HCT116 (cell line): ENCODE results near the gene CFAP298. TPM values are rescaled to one million over a fixed set of nuclear protein-coding genes. Genes with fewer than 3 reads are reported as not detected.

Experiments used
- ATAC-seq: fragments of 200-7000 bp; cut with Tn5 transposase; 2 replicates; pipeline ENCODE4 v1.9.1; 2020; ENCODE audit warnings: mild to moderate bottlenecking, moderate library complexity
- BruUV-seq: library from RNA; stranded (reverse); fragments of 400-500 nt; replicated peaks from 2 replicates; lab custom pipeline; 2021; lab: Mats Ljungman, UMichigan
- CTCF ChIA-PET: fragments of 300-600 bp; sonication (Branson Sonifier 250); formaldehyde crosslinking; loops from one replicate; lab custom pipeline; 2021; ENCODE audit warnings: antibody characterized with exemption; lab: Charles Lee
- POLR2A ChIA-PET: fragments of 300-600, 350-600 bp; sonication (Branson Sonifier 250); formaldehyde crosslinking; loops from one replicate; lab custom pipeline; 2021; ENCODE audit warnings: antibody characterized with exemption; lab: Charles Lee
- RAD21 ChIA-PET, 2 experiments: fragments of 300-600 bp; sonication (Branson Sonifier 250); formaldehyde crosslinking; loops; one replicate each; lab custom pipeline; 2023; ENCODE audit warnings: low total read pairs in 2 of 2; ENCODE audit not compliant: uncharacterized antibody in 2 of 2, unreplicated experiment in 2 of 2, low non-redundant PET in 1 of 2; lab: Charles Lee
- DNase-seq: peaks from one replicate; pipeline ENCODE4 v3.0.0-alpha.2; 2010; ENCODE audit warnings: low read depth, low spot score
- H2AFZ ChIP-seq: fragments of 200-600 bp; shearing (Covaris generic), sonication (generic); 2 replicates; pipeline ENCODE4 v1.6.1; 2017; ENCODE audit warnings: low read depth, mixed run types, mixed read lengths, antibody characterized with exemption, low read length; ENCODE audit not compliant: poor library complexity, severe bottlenecking
- H3K27ac ChIP-seq: 2 replicates; pipeline ENCODE4 v1.5.1; 2012; ENCODE audit warnings: low read depth, low read length
- H3K27me3 ChIP-seq: fragments of 200-600 bp; sonication (generic); 2 replicates; pipeline ENCODE4 v1.6.1; 2016; ENCODE audit warnings: mixed run types, low read length, mixed read lengths; ENCODE audit not compliant: insufficient read depth
- H3K36me3 ChIP-seq, 2 experiments: fragments of 200-500 bp in 1 of 2; fragments of 200-600 bp in 1 of 2; sonication (Bioruptor generic) in 1 of 2; sonication (generic) in 1 of 2; 2 replicates each; pipeline versions ENCODE4 v1.5.1 to v1.6.1; 2014 to 2016; ENCODE audit warnings: low read length in 2 of 2, inconsistent platforms in 1 of 2, mixed read lengths in 1 of 2, mixed run types in 1 of 2; ENCODE audit not compliant: insufficient read depth in 2 of 2, control insufficient read depth in 1 of 2
- H3K4me1 ChIP-seq, 2 experiments: fragments of 200-600 bp in 1 of 2; sonication (generic) in 1 of 2; 2 replicates each; pipeline versions ENCODE4 v1.5.1 to v1.6.1; 2012 to 2017; ENCODE audit warnings: low read length in 2 of 2, inconsistent platforms in 1 of 2, mild to moderate bottlenecking in 1 of 2, mixed read lengths in 1 of 2, mixed run types in 1 of 2, moderate library complexity in 1 of 2; ENCODE audit not compliant: insufficient read depth in 2 of 2, control insufficient read depth in 1 of 2
- H3K4me2 ChIP-seq: fragments of 200-600 bp; sonication (generic); 2 replicates; pipeline ENCODE4 v1.6.1; 2017; ENCODE audit warnings: mixed run types, low read length, mixed read lengths
- H3K4me3 ChIP-seq, 2 experiments: fragments of 200-600 bp in 1 of 2; sonication (generic) in 1 of 2; replicated peaks in 1 of 2; 2 replicates each; pipeline ENCODE4 v1.5.1; 2011 to 2016; ENCODE audit warnings: low read length in 2 of 2, control low read depth in 1 of 2, low read depth in 1 of 2, mild to moderate bottlenecking in 1 of 2, mixed read lengths in 1 of 2, mixed run types in 1 of 2
- H3K79me2 ChIP-seq: fragments of 200-600 bp; sonication (generic); 2 replicates; pipeline ENCODE4 v1.6.1; 2017; ENCODE audit warnings: mild to moderate bottlenecking, mixed run types, low read length, moderate library complexity, mixed read lengths; ENCODE audit not compliant: insufficient read depth
- H3K9ac ChIP-seq: fragments of 200-600 bp; sonication (generic); 2 replicates; pipeline ENCODE4 v1.6.1; 2016; ENCODE audit warnings: low read length, mixed read lengths
- H3K9me2 ChIP-seq: fragments of 200-600 bp; sonication (generic), shearing (Covaris generic); 2 replicates; pipeline ENCODE4 v1.6.1; 2017; ENCODE audit warnings: mixed run types, mild to moderate bottlenecking, moderate library complexity; ENCODE audit not compliant: insufficient read depth
- H3K9me3 ChIP-seq, 2 experiments: fragments of 200-500 bp in 1 of 2; fragments of 200-600 bp in 1 of 2; sonication (Bioruptor generic) in 1 of 2; sonication (generic) in 1 of 2; 2 replicates each; pipeline ENCODE4 v1.6.1; 2014 to 2017; ENCODE audit warnings: low read length in 2 of 2, mixed read lengths in 2 of 2, inconsistent platforms in 1 of 2, low read depth in 1 of 2, mild to moderate bottlenecking in 1 of 2, mixed run types in 1 of 2, moderate library complexity in 1 of 2; ENCODE audit not compliant: control insufficient read depth in 1 of 2, insufficient read depth in 1 of 2
- H4K20me1 ChIP-seq: fragments of 200-600 bp; sonication (generic), shearing (Covaris generic); 2 replicates; pipeline ENCODE4 v1.6.1; 2017; ENCODE audit warnings: mixed run types, mild to moderate bottlenecking, moderate library complexity; ENCODE audit not compliant: insufficient read depth
- CBX3 ChIP-seq: IDR thresholded peaks from 2 replicates; pipeline ENCODE4 v1.6.1; 2012; ENCODE audit warnings: low read depth
- CEBPB ChIP-seq: IDR thresholded peaks from 2 replicates; pipeline ENCODE4 v1.6.1; 2012; ENCODE audit warnings: low read depth
- EGR1 ChIP-seq: IDR thresholded peaks from 2 replicates; pipeline ENCODE4 v1.6.1; 2012; ENCODE audit warnings: low read depth
- ELF1 ChIP-seq: IDR thresholded peaks from 2 replicates; pipeline ENCODE4 v1.6.1; 2012; ENCODE audit warnings: low read depth, borderline replicate concordance
- EZH2 ChIP-seq: fragments of 200-600 bp; sonication (generic); IDR thresholded peaks from 2 replicates; pipeline ENCODE4 v1.6.1; 2017; ENCODE audit warnings: antibody characterized with exemption, mixed run types
- EZH2phosphoT487 ChIP-seq: fragments of 200-600 bp; IDR thresholded peaks from 2 replicates; pipeline ENCODE4 v1.6.1; 2018; ENCODE audit warnings: antibody characterized with exemption, borderline replicate concordance
- JUND ChIP-seq: IDR thresholded peaks from 2 replicates; pipeline ENCODE4 v1.6.1; 2012
- POLR2AphosphoS5 ChIP-seq: IDR thresholded peaks from 2 replicates; pipeline ENCODE4 v1.6.1; 2011; ENCODE audit warnings: mild to moderate bottlenecking, low read depth, low read length, moderate library complexity
- RAD21 ChIP-seq: IDR thresholded peaks from 2 replicates; pipeline ENCODE4 v1.6.1; 2012; ENCODE audit warnings: low read depth, mild to moderate bottlenecking
- SIN3A ChIP-seq: IDR thresholded peaks from 2 replicates; pipeline ENCODE4 v1.6.1; 2012; ENCODE audit warnings: low read depth
- SP1 ChIP-seq: IDR thresholded peaks from 2 replicates; pipeline ENCODE4 v1.6.1; 2012; ENCODE audit warnings: low read depth
- SRF ChIP-seq: IDR thresholded peaks from 2 replicates; pipeline ENCODE4 v1.6.1; 2012; ENCODE audit warnings: low read depth
- TCF7L2 ChIP-seq: IDR thresholded peaks from 2 replicates; pipeline ENCODE4 v1.7.0; 2011; ENCODE audit warnings: borderline replicate concordance, inconsistent platforms; ENCODE audit not compliant: insufficient read depth, insufficient read length; ENCODE audit errors: extremely low read depth
- ZFX ChIP-seq: fragments of 450-650 bp; IDR thresholded peaks from 2 replicates; pipeline ENCODE4 v1.6.1; 2017
- ZNF274 ChIP-seq: fragments of 200-500 bp; sonication (Bioruptor generic); IDR thresholded peaks from 2 replicates; pipeline ENCODE4 v1.6.1; 2014; ENCODE audit warnings: mild to moderate bottlenecking, low read depth, low read length, inconsistent platforms
- intact Hi-C: fragments of 100-400 bp; cut with micrococcal nuclease; formaldehyde crosslinking; loops from 2 replicates; pipeline ENCODE4 v1.10.0; 2022
- total RNA-seq: library from RNA; stranded (reverse); gene quantifications from one replicate; pipeline ENCODE4 v1.2.1, GENCODE V29; 2021; ENCODE audit not compliant: unreplicated experiment
- TF ChIP-seq, protein P1 (sequence below), 3 experiments: fragments of 200-600 bp in 1 of 3; sonication (generic) in 1 of 3; IDR thresholded peaks in 2 of 3; conservative IDR thresholded peaks in 1 of 3; 2 replicates each; pipeline ENCODE4 v1.5.1; 2012 to 2017; ENCODE audit warnings: low read depth in 2 of 3, low read length in 2 of 3, antibody characterized with exemption in 1 of 3, borderline replicate concordance in 1 of 3, control low read depth in 1 of 3, mild to moderate bottlenecking in 1 of 3, mixed read lengths in 1 of 3, mixed run types in 1 of 3, moderate library complexity in 1 of 3; ENCODE audit not compliant: insufficient read depth in 1 of 3
- TF ChIP-seq, protein P2 (sequence below): IDR thresholded peaks from 2 replicates; pipeline ENCODE4 v1.6.1; 2012
- TF ChIP-seq, protein P3 (sequence below): IDR thresholded peaks from 2 replicates; pipeline ENCODE4 v1.6.1; 2011; ENCODE audit warnings: mild to moderate bottlenecking, low read length, moderate library complexity; ENCODE audit not compliant: insufficient replicate concordance; ENCODE audit errors: extremely low read depth
- TF ChIP-seq, protein P4 (sequence below): IDR thresholded peaks from 2 replicates; pipeline ENCODE4 v1.6.1; 2012
- TF ChIP-seq, protein P5 (sequence below): IDR thresholded peaks from 2 replicates; pipeline ENCODE4 v1.6.1; 2012; ENCODE audit warnings: low read depth

The CFAP298 gene
- total RNA-seq, 1 experiment from 2014 or later = 58.2 TPM

DNA sequence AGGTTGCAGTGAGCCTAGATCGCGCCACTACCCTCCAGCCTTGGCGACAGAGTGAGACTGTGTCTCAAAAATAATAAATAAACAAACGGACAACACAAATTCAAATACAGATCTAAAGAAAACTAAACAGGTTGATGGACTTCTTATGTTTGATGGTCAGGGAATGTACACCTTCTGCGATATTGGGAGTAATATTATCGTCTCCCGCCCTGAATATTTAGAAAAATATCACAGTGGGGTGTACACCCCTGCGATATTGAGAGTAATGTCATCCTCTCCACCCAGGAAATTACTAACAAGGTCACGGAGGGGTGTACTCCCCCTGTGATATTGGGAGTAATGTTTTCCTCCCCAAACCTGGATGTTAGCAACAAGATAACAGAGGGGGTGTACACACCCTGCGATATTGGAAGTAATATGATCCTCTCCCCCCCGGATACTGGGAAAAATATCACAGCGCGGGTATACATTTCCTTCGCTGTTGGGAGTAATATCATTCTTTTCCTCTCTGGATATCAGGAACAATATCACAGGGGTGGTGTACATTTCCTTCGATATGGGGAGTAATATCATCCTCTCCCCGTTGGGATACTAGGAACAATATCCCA lies 1.4 kb upstream of the CFAP298 start:
- Histone ChIP-seq H3K9me3 (no peaks in the 10 kb centered on the region), H3K36me3 (peaks cover 5 to 10% of the 10 kb centered on the region in 2 experiments; a peak in 3 of 4 replicates), H3K9ac (peak overlapping the region; percentile 89), H3K79me2 (peaks cover 31% of the 10 kb centered on the region), H3K4me1 (peaks cover 6 to 12% of the 10 kb centered on the region in 2 experiments), H3K9me2 (no peaks in the 10 kb centered on the region), H3K27me3 (no peaks in the 10 kb centered on the region), H2AFZ (no peak overlapping the region), H3K27ac (peak overlapping the region; percentile 97; the same call in 1 of the 2 replicates), H4K20me1 (no peaks in the 10 kb centered on the region), H3K4me3 (peak overlapping the region; percentile 95 to 98), H3K4me2 (peak overlapping the region; percentile 92)
- intact Hi-C loops = no loop called here
- ATAC-seq = no peak
- no TSS peak for BruUV-seq
- ChIA-PET CTCF (interaction anchor here (2.5 kb wide), 1 partner anchor 12 kb away, joined by 17 read pairs; no protein-coding TSS in a partner anchor), POLR2A (interaction anchor here (1.5 kb wide), 1 partner anchor 12 kb away, joined by 3 read pairs; no protein-coding TSS in a partner anchor), RAD21 (no interaction called here)
- DNase-seq = no peak
- TF ChIP-seq TCF7L2 = no peak
- TF ChIP-seq SIN3A = no peak
- no peak for TF ChIP-seq CBX3
- no peak for TF ChIP-seq RAD21
- TF ChIP-seq, protein P1, sequence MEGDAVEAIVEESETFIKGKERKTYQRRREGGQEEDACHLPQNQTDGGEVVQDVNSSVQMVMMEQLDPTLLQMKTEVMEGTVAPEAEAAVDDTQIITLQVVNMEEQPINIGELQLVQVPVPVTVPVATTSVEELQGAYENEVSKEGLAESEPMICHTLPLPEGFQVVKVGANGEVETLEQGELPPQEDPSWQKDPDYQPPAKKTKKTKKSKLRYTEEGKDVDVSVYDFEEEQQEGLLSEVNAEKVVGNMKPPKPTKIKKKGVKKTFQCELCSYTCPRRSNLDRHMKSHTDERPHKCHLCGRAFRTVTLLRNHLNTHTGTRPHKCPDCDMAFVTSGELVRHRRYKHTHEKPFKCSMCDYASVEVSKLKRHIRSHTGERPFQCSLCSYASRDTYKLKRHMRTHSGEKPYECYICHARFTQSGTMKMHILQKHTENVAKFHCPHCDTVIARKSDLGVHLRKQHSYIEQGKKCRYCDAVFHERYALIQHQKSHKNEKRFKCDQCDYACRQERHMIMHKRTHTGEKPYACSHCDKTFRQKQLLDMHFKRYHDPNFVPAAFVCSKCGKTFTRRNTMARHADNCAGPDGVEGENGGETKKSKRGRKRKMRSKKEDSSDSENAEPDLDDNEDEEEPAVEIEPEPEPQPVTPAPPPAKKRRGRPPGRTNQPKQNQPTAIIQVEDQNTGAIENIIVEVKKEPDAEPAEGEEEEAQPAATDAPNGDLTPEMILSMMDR (IDR thresholded peaks at IDR 0.05 in 2 of 3, conservative IDR thresholded peaks at IDR 0.05 in 1 of 3; ENCODE audit: borderline replicate concordance in 1 of 3, insufficient read depth in 1 of 3, low read depth in 2 of 3, low read length in 2 of 3) = no peak
- TF ChIP-seq ZFX = no peak
- TF ChIP-seq, protein P2, sequence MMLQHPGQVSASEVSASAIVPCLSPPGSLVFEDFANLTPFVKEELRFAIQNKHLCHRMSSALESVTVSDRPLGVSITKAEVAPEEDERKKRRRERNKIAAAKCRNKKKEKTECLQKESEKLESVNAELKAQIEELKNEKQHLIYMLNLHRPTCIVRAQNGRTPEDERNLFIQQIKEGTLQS = no peak
- no peak for TF ChIP-seq EZH2phosphoT487
- TF ChIP-seq, protein P3, sequence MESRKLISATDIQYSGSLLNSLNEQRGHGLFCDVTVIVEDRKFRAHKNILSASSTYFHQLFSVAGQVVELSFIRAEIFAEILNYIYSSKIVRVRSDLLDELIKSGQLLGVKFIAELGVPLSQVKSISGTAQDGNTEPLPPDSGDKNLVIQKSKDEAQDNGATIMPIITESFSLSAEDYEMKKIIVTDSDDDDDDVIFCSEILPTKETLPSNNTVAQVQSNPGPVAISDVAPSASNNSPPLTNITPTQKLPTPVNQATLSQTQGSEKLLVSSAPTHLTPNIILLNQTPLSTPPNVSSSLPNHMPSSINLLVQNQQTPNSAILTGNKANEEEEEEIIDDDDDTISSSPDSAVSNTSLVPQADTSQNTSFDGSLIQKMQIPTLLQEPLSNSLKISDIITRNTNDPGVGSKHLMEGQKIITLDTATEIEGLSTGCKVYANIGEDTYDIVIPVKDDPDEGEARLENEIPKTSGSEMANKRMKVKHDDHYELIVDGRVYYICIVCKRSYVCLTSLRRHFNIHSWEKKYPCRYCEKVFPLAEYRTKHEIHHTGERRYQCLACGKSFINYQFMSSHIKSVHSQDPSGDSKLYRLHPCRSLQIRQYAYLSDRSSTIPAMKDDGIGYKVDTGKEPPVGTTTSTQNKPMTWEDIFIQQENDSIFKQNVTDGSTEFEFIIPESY = no peak
- no peak for TF ChIP-seq SP1
- TF ChIP-seq JUND = no peak
- TF ChIP-seq POLR2AphosphoS5 = no peak
- TF ChIP-seq, protein P4, sequence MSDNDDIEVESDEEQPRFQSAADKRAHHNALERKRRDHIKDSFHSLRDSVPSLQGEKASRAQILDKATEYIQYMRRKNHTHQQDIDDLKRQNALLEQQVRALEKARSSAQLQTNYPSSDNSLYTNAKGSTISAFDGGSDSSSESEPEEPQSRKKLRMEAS = no peak
- no peak for TF ChIP-seq CEBPB
- TF ChIP-seq ZNF274 = no peak
- TF ChIP-seq ELF1 = no peak
- TF ChIP-seq SRF = no peak
- no peak for TF ChIP-seq EGR1
- TF ChIP-seq, protein P5, sequence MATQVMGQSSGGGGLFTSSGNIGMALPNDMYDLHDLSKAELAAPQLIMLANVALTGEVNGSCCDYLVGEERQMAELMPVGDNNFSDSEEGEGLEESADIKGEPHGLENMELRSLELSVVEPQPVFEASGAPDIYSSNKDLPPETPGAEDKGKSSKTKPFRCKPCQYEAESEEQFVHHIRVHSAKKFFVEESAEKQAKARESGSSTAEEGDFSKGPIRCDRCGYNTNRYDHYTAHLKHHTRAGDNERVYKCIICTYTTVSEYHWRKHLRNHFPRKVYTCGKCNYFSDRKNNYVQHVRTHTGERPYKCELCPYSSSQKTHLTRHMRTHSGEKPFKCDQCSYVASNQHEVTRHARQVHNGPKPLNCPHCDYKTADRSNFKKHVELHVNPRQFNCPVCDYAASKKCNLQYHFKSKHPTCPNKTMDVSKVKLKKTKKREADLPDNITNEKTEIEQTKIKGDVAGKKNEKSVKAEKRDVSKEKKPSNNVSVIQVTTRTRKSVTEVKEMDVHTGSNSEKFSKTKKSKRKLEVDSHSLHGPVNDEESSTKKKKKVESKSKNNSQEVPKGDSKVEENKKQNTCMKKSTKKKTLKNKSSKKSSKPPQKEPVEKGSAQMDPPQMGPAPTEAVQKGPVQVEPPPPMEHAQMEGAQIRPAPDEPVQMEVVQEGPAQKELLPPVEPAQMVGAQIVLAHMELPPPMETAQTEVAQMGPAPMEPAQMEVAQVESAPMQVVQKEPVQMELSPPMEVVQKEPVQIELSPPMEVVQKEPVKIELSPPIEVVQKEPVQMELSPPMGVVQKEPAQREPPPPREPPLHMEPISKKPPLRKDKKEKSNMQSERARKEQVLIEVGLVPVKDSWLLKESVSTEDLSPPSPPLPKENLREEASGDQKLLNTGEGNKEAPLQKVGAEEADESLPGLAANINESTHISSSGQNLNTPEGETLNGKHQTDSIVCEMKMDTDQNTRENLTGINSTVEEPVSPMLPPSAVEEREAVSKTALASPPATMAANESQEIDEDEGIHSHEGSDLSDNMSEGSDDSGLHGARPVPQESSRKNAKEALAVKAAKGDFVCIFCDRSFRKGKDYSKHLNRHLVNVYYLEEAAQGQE = no peak
- no peak for TF ChIP-seq EZH2
- TF ChIP-seq, all 23 proteins: peak for 0
